Endothelial cell of umbilical vein (primary cell): ENCODE measurements around the gene ZNF77. TPM values are rescaled to one million over a fixed set of nuclear protein-coding genes. Genes with fewer than 3 reads are reported as not detected.
"Not testable (repeated sequence)": the region's sequence is repeated elsewhere in the genome, so short reads cannot be mapped to it uniquely, and the experiment has no call there.

Experiments
- BruUV-seq: library from RNA; stranded (reverse); fragments of 400-500 nt; replicated peaks from 2 replicates; lab custom pipeline; 2021; lab: Mats Ljungman, UMichigan
- CTCF ChIA-PET: fragments of 300-600, 350-600 bp; sonication (Branson Sonifier 250); formaldehyde crosslinking; loops from one replicate; lab custom pipeline; 2021; ENCODE audit warnings: antibody characterized with exemption, inconsistent platforms; lab: Charles Lee
- POLR2A ChIA-PET: fragments of 300-600, 350-600 bp; sonication (Branson Sonifier 250); formaldehyde crosslinking; loops from one replicate; lab custom pipeline; 2021; ENCODE audit warnings: antibody characterized with exemption, inconsistent platforms; lab: Charles Lee
- DNase-seq: peaks from one replicate; pipeline ENCODE4 v3.0.0-alpha.2; 2011; ENCODE audit warnings: low read depth, low spot score
- FAIRE-seq: peaks from 2 replicates; lab custom pipeline; 2011; peaks lifted over from hg19 to GRCh38; lab: Jason Lieb, UNC
- H2AFZ ChIP-seq: 2 replicates; pipeline ENCODE4 v1.6.0; 2012; ENCODE audit warnings: low read depth, low read length, control low read depth, inconsistent platforms
- H3K27ac ChIP-seq: 2 replicates; pipeline ENCODE4 v1.5.1; 2011; ENCODE audit warnings: low read depth, mild to moderate bottlenecking, control low read depth, low read length, moderate library complexity; ENCODE audit not compliant: insufficient read depth
- H3K27me3 ChIP-seq, 2 experiments: 2 replicates each; pipeline versions ENCODE4 v1.6.0 to v1.6.1; 2011; ENCODE audit warnings: low read length in 2 of 2, mixed read lengths in 1 of 2; ENCODE audit not compliant: control insufficient read depth in 2 of 2, insufficient read depth in 2 of 2
- H3K36me3 ChIP-seq, 2 experiments: 2 replicates in 1 of 2; 3 replicates in 1 of 2; pipeline ENCODE4 v1.5.1; 2011; ENCODE audit warnings: low read length in 2 of 2, mild to moderate bottlenecking in 1 of 2, moderate library complexity in 1 of 2; ENCODE audit not compliant: control insufficient read depth in 2 of 2, insufficient read depth in 2 of 2; ENCODE audit errors: extremely low read depth in 1 of 2
- H3K4me1 ChIP-seq: 3 replicates; pipeline ENCODE4 v1.5.1; 2011; ENCODE audit warnings: mild to moderate bottlenecking, low read length; ENCODE audit not compliant: control insufficient read depth, insufficient read depth; ENCODE audit errors: extremely low read depth
- H3K4me2 ChIP-seq: 2 replicates; pipeline ENCODE4 v1.6.1; 2011; ENCODE audit warnings: low read length, control low read depth, mixed read lengths; ENCODE audit not compliant: insufficient read depth
- H3K4me3 ChIP-seq, 3 experiments: fragments of 200-600 bp in 1 of 3; sonication (generic), shearing (Covaris generic) in 1 of 3; replicated peaks in 1 of 3; 2 replicates each; pipeline ENCODE4 v1.5.1; 2011 to 2016; ENCODE audit warnings: control low read depth in 3 of 3, low read length in 3 of 3, mild to moderate bottlenecking in 2 of 3, inconsistent platforms in 1 of 3, low read depth in 1 of 3, moderate library complexity in 1 of 3; ENCODE audit not compliant: insufficient read depth in 1 of 3
- H3K79me2 ChIP-seq: 2 replicates; pipeline ENCODE4 v1.6.0; 2012; ENCODE audit warnings: low read length, inconsistent platforms; ENCODE audit not compliant: control insufficient read depth, insufficient read depth
- H3K9ac ChIP-seq: replicated peaks from 2 replicates; pipeline ENCODE3; 2011; ENCODE audit warnings: low read length, control low read depth; ENCODE audit not compliant: insufficient read depth; ENCODE audit errors: extremely low read depth
- H3K9me1 ChIP-seq: replicated peaks from 3 replicates; pipeline ENCODE4 v1.6.0; 2011; ENCODE audit warnings: mild to moderate bottlenecking, low read length; ENCODE audit not compliant: control insufficient read depth, insufficient read depth; ENCODE audit errors: extremely low read depth
- H3K9me3 ChIP-seq: replicated peaks from 2 replicates; pipeline ENCODE4 v1.5.1; 2012; ENCODE audit warnings: low read length, inconsistent platforms; ENCODE audit not compliant: control insufficient read depth, insufficient read depth
- H4K20me1 ChIP-seq: replicated peaks from 2 replicates; pipeline ENCODE3; 2011; ENCODE audit warnings: mild to moderate bottlenecking, low read length; ENCODE audit not compliant: control insufficient read depth, insufficient read depth; ENCODE audit errors: extremely low read depth
- EZH2 ChIP-seq: IDR thresholded peaks from 2 replicates; pipeline ENCODE4 v1.6.1; 2012; ENCODE audit warnings: borderline replicate concordance, low read depth, mild to moderate bottlenecking, moderate library complexity, low read length, inconsistent platforms; ENCODE audit not compliant: severe bottlenecking
- FOS ChIP-seq: IDR thresholded peaks from 2 replicates; pipeline ENCODE4 v1.6.1; 2011; ENCODE audit warnings: mild to moderate bottlenecking, low read length, moderate library complexity, borderline replicate concordance; ENCODE audit not compliant: insufficient read depth
- GATA2 ChIP-seq: IDR thresholded peaks from 2 replicates; pipeline ENCODE4 v1.7.0; 2011; ENCODE audit warnings: low read depth, mild to moderate bottlenecking, moderate library complexity, mixed read lengths, low read length; ENCODE audit not compliant: insufficient read length, insufficient read depth
- JUN ChIP-seq: IDR thresholded peaks from 2 replicates; pipeline ENCODE4 v1.6.1; 2011; ENCODE audit warnings: borderline replicate concordance, low read depth; ENCODE audit not compliant: insufficient read length, insufficient read depth
- MYC ChIP-seq: IDR thresholded peaks from one replicate; pipeline ENCODE4 v1.6.1; 2011; ENCODE audit warnings: mild to moderate bottlenecking, low read depth, low read length
- POLR2A ChIP-seq: IDR thresholded peaks from 2 replicates; pipeline ENCODE4 v1.6.1; 2012; ENCODE audit warnings: low read depth, mild to moderate bottlenecking, control low read depth, low read length
- POLR2AphosphoS5 ChIP-seq: IDR thresholded peaks from 2 replicates; pipeline ENCODE4 v1.6.1; 2012; ENCODE audit warnings: low read depth, mild to moderate bottlenecking, control low read depth, low read length, moderate library complexity; ENCODE audit not compliant: insufficient read depth
- dilution Hi-C: fragments of 300-500 bp; cut with MboI; formaldehyde crosslinking; loops from one replicate; pipeline ENCODE4 v1.15.0; 2019; ENCODE audit warnings: low sequenced_read_pairs; ENCODE audit not compliant: extremely low pct_ligation_motif_present
- intact Hi-C: fragments of 100-400 bp; cut with micrococcal nuclease; formaldehyde crosslinking; loops from one replicate; pipeline ENCODE4 v1.10.0; 2022
- polyA plus RNA-seq, 4 experiments: library from polyadenylated mRNA; depleted of rRNA in 3 of 4; stranded (reverse) in 3 of 4; unstranded in 1 of 4; fragments of >200 nt; gene quantifications; 2 replicates each; pipeline versions ENCODE4 v1.2.1 to v1.2.3, GENCODE V29; 2011 to 2012; ENCODE audit warnings: missing spikeins in 1 of 4
- total RNA-seq: library from RNA; stranded (reverse); gene quantifications from 2 replicates; pipeline ENCODE4 v1.2.3, GENCODE V29; 2021
- TF ChIP-seq, protein P1 (sequence below), 2 donors: IDR thresholded peaks; 1 replicate in 1 of 2; 2 replicates in 1 of 2; pipeline ENCODE4 v1.5.1; 2011; ENCODE audit warnings: low read length in 2 of 2, mild to moderate bottlenecking in 2 of 2, moderate library complexity in 2 of 2, control low read depth in 1 of 2, inconsistent platforms in 1 of 2, low read depth in 1 of 2; ENCODE audit not compliant: insufficient read depth in 1 of 2; ENCODE audit errors: extremely low read depth in 1 of 2
- TF ChIP-seq, protein P2 (sequence below): IDR thresholded peaks from 2 replicates; pipeline ENCODE4 v1.6.1; 2011; ENCODE audit not compliant: insufficient read depth, insufficient read length

ZNF77 gene
- total and polyA plus RNA-seq, 2 donors (not counting 3 experiments of a cell fraction or from before 2014, with no cell fraction given), result 5.9 to 10.2 TPM

DNA sequence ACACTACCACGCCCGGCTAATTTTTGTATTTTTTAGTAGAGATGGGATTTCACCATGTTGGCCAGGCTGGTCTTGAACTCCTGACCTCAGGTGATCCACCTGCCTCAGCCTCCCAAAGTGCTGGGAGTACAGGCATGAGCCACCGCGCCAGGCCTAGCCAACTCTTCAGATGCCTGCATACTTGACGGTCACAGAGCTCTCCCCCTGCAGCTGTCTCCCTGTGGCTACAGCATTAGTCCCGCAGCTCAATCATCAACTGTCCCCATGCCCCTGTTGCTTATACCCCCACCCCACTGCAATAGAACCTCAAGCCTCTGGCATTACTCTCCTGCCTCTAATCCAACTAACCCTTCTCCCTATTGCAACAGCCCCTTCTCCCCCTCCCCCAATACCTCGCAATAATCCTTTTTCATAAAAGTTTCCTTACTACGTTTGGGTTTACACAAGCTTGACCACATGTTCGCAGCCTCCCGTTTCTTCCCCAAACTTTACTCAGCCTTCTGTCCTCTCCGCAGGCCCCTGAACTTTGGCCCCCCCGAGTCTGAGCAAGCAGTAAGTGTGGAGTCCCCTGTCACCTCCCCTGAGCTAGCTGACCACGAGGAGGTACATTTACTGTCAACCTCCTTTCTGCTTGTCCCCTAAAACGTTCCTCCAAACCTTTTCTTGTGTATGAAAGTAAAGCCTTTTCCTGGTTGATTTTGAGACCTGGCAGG lies 1.7 kb downstream of the ZNF77 start:
- Histone ChIP-seq H3K27me3 (no peaks in the 10 kb centered on the region), H2AFZ (no peak overlapping the region), H3K9me3 (no peaks in the 10 kb centered on the region), H3K27ac (no peak overlapping the region), H3K4me1 (peaks cover 19% of the 10 kb centered on the region), H3K4me2 (no peak overlapping the region), H4K20me1 (no peaks in the 10 kb centered on the region), H3K36me3 (peaks cover 6 to 9% of the 10 kb centered on the region in 2 experiments), H3K4me3 (no peak overlapping the region), H3K9ac (no peak overlapping the region), H3K9me1 (no peaks in the 10 kb centered on the region), H3K79me2 (peaks cover 3% of the 10 kb centered on the region)
- TF ChIP-seq POLR2A (no peak), FOS (no peak), JUN (no peak), POLR2AphosphoS5 (no peak), EZH2 (no peak), MYC (no peak), GATA2 (no peak)
- TF ChIP-seq, protein P1, sequence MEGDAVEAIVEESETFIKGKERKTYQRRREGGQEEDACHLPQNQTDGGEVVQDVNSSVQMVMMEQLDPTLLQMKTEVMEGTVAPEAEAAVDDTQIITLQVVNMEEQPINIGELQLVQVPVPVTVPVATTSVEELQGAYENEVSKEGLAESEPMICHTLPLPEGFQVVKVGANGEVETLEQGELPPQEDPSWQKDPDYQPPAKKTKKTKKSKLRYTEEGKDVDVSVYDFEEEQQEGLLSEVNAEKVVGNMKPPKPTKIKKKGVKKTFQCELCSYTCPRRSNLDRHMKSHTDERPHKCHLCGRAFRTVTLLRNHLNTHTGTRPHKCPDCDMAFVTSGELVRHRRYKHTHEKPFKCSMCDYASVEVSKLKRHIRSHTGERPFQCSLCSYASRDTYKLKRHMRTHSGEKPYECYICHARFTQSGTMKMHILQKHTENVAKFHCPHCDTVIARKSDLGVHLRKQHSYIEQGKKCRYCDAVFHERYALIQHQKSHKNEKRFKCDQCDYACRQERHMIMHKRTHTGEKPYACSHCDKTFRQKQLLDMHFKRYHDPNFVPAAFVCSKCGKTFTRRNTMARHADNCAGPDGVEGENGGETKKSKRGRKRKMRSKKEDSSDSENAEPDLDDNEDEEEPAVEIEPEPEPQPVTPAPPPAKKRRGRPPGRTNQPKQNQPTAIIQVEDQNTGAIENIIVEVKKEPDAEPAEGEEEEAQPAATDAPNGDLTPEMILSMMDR (IDR thresholded peaks at IDR 0.05; ENCODE audit: extremely low read depth in 1 of 2, insufficient read depth in 1 of 2, low read depth in 1 of 2, low read length in 2 of 2), result no peak
- TF ChIP-seq, protein P2, sequence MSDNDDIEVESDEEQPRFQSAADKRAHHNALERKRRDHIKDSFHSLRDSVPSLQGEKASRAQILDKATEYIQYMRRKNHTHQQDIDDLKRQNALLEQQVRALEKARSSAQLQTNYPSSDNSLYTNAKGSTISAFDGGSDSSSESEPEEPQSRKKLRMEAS, result no peak
- dilution Hi-C loops (no loop called here), intact Hi-C loops (no loop called here)
- ChIA-PET CTCF (interaction anchor here (1.1 to 1.5 kb wide), 4 partner anchors 8 to 56 kb away, joined by 3 to 7 read pairs (median 4); partner anchors contain the start of gene ZNF57), POLR2A (no interaction called here)
- no TSS peak for BruUV-seq
- no peak for FAIRE-seq
- no peak for DNase-seq

DNA sequence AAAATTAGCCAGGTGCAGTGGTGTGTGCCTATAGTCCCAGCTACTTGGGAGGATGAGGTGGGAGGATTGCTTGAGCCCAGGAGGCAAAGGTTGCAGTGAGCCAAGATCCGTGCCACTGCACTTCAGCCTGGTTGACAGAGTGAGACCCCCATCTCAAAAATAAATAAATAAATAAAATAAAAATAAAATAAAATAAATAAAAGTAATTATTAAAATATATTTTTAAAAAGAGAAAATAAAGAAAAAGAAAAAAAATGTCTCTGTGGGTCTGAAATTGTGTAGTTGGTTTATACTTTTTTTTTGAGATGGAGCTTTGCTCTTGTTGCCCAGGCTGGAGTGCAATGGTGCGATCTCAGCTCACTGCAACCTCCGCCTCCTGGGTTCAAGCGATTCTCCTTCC lies 8.9 kb downstream of the ZNF77 start:
- H4K20me1 ChIP-seq, H3K9me1 ChIP-seq, H3K9ac ChIP-seq, FAIRE-seq, BruUV-seq, H3K79me2 ChIP-seq, DNase-seq, H3K27ac ChIP-seq, H3K4me3 ChIP-seq, H3K4me1 ChIP-seq, POLR2A ChIA-PET, intact Hi-C loops, dilution Hi-C loops, H3K27me3 ChIP-seq, H3K4me2 ChIP-seq, H2AFZ ChIP-seq, CTCF ChIA-PET: not testable (repeated sequence)
- Histone ChIP-seq H3K9me3 (peaks cover 17% of the 10 kb centered on the region), H3K36me3 (peaks cover 16 to 37% of the 10 kb centered on the region in 2 experiments)
